Breast epithelium (tissue), 3 donors: ENCODE results near the gene POR.

Experiments used
- CTCF ChIP-seq, 3 donors: fragments of 450-650 bp; IDR thresholded peaks; one replicate each; pipeline ENCODE4 v1.5.1; 2016 to 2017; ENCODE audit warnings: antibody characterized with exemption in 3 of 3, mild to moderate bottlenecking in 3 of 3, moderate library complexity in 3 of 3
- POLR2A ChIP-seq: fragments of 450-650 bp; IDR thresholded peaks from one replicate; pipeline ENCODE4 v1.6.1; 2016; ENCODE audit warnings: antibody characterized with exemption, mild to moderate bottlenecking, moderate library complexity

GRCh38 chr7:75916685-75917634 is 2.0 kb downstream of the POR start:
- TF ChIP-seq CTCF (IDR thresholded peaks at IDR 0.05) (no peak), POLR2A (no peak)
